Measurements from ENCODE around the gene NAP1L4.

Gene NAP1L4

GRCh38 chr11:3010004-3010403 is 17.9 kb upstream of the NAP1L4 start:
- no peak for FAIRE-seq

GRCh38 chr11:3009481-3009880 is 17.4 kb upstream of the NAP1L4 start:
- FAIRE-seq = no peak

- no peak for FAIRE-seq
These were observed 16.7 kb upstream of the NAP1L4 start for GRCh38 chr11:3008746-3009336.

- no peak for FAIRE-seq
These were observed 15.4 kb upstream of the NAP1L4 start for GRCh38 chr11:3007404-3008010.

GRCh38 chr11:3006505-3007260 is 14.6 kb upstream of the NAP1L4 start:
- FAIRE-seq = no peak

- FAIRE-seq = no peak
These were observed 12.4 kb upstream of the NAP1L4 start for GRCh38 chr11:3004481-3004880.

DNA sequence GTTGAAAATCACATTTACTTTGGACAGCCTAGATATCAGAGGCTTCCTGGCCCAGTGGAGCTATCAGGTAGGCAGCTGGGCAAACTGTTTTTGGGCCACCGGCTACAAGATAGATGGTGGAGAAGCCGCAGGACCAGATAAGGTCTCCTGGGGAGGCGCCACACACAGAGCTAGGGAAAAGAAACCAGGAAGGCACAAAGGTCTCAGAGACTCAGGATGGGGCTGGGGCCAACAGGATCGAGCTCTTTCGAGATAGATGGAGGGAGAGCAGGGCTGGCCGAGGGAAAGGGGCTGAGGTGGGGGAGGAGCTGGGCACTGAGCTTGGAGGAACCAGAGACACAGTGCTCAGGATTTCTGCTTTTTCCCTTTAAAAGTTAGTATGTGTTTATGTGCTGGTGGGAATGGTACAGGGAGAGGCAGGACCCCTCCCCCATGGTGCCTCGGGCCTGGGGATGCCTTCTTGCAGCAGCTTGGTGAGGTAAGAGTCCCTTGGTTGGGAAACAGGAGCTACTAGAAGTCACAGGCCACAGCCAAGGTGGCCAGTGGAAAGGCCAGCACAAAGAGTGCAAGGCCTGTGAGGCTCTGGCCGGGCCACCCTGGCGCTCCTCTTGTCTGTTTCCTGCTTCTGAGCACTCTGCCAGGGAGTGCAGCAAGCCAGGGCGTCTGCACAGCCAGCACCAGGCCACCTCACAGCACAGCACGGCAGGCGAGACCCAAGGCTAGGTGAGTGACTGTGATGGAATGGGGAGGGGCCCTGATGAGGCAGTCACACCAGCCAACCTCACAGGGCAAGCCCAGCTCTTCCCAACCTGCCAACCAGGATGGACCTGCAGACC is 11.5 kb upstream of the NAP1L4 start:
- FAIRE-seq = no peak

DNA sequence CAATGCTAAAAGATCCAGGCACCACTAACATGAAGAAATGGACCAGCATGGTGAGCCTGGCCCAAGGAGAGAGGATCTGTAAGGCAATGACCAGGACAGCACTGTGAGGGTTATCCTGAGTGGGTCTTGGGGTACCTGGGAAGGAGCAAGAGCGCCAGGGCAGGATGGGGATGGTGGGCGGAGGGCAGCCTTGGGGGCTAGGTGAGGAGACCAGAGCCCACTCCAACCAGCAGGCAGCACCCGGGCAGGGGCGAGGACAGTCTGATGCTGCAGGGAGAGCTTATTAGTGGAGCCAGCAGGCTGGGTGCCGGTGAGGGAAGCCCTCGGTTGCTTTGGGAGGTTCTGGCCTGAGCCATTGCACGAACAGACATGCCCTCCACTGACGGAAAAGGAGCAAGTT is 10.7 kb upstream of the NAP1L4 start:
- no peak for FAIRE-seq

GRCh38 chr11:3002351-3002861 is 10.3 kb upstream of the NAP1L4 start:
- no peak for FAIRE-seq

DNA sequence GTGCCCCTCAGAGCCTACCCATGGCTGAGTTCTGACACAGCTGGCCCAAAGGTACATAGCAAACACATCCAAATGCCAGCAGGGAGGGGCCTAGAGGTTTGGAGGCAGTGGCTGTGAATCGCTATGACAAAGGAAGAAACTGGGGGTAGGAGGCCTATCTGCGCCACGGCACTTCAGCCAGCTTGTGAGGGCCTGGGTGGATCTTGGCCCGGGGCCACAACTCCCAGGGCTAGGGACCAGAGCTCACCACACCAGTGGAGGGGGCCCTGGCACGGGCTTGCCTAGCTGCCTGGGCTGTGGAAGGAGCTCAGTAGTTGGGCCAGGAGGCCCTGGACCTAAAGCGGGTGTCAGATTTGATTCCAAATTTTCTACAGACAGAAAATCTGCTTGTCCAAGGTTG is 9.4 kb upstream of the NAP1L4 start:
- no peak for FAIRE-seq

GRCh38 chr11:3000032-3000961 is 8.2 kb upstream of the NAP1L4 start:
- no peak for FAIRE-seq

- FAIRE-seq = no peak
These were observed 7.4 kb upstream of the NAP1L4 start for GRCh38 chr11:2999464-2999998.

DNA sequence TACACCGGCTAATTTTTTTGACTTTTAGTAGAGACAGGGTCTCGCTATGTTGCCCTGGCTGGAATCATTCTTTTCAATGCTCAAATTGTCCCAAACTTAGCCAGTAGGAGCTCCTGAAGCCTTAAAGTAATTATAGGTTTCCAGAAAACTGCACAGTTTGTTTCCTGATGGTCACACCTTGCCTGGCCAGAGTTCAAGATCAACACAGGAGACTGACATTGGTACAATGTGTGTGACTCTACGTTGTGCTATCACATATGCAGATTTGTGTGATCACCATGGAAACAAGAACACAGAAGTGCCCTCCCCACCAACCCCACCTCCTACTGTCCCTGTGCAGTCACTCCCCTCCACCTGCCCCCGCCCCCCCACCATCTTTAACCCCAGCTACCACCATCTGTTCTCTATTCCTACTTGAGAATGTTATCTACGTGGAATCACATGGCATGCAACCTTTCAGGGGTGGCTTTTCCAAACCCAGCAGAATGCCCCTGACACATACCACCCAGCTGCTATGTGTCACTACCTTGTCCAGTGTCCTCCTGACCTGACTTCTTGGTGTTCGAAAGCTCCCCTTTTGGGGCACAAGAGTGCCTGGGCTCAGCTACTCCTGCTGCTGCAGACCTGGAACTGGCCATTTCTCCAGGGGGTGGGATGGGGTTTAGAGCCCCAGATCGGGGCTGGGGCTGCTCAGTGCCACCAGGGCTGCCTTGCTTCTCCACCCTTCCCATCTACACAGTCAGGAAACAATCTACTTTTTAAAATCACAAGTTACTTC is 6.1 kb upstream of the NAP1L4 start:
- FAIRE-seq = no peak

DNA sequence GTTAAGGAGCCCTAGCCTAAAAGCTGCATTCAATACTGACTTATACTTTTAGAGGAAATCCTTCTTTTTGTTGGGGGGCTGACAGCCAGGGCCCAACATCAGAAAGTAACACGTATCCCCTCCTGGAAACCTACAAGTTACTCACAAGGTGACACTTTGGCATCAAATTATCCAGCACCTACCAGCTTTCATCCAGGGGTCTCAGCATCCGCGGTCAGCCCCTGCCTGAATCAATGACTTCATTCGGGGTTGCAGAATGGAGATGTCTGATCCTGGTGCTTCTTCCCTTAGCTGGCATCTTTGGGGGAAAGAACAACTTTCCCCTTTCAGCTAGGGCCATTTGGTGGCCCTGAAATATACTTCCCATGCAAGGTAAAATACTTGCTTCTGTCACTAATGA is 5.3 kb upstream of the NAP1L4 start:
- no peak for FAIRE-seq

GRCh38 chr11:2996976-2997375 is 4.8 kb upstream of the NAP1L4 start:
- FAIRE-seq = no peak

DNA sequence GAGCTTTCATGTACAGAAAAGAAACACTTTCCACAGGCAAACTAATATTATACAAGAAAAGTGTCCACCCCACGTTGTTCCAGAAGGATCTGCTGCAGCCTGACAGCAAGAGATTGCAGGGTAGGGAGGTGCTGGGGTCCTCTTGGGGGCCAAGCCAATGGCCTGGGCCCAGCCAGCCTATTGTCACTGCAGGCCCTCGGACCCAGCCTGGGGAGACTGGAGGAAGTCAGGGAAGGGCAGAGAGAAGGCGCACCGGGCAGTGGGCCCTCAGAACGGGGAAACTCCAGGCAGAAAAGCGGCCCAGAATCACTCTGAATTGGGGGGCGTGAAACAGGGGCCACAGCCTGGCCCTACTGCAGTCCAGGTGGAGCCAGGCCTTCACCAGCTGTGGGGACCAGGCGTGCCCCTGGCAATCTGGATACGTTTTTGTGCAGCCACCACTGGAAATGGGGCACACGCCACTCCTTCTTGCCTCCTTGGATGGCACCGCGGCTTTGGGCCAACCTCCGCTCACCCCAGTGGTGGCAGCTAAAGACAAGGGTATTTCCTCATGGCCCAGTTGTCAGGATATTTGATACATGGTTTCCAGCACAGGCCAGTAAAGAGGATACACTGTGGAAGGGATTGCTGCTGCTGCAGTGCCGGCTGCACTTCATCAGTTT is 3.9 kb upstream of the NAP1L4 start:
- FAIRE-seq = no peak

- no peak for FAIRE-seq
These were observed 3.0 kb upstream of the NAP1L4 start for GRCh38 chr11:2995031-2995561.

DNA sequence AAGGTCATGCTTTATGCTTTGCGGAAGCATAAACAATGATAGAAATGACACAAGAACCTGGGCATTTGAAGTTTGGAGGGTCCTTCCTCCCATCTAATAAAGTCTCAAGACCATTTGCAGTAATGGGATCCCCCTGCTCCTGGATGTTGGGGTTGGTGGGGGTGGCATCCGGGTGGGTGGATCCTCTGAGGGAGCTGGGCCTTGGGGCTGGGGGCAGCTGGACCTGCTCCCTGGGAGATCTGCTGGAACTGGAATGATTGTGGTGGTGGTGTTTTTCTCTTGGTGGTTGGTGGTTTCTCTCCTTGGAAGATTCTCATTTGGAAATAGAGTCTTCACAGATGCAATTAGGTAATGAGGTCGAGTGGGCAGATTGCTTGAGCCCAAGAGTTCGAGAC is 2.2 kb upstream of the NAP1L4 start:
- no peak for FAIRE-seq

- FAIRE-seq = no peak
These were observed 832 bp upstream of the NAP1L4 start for GRCh38 chr11:2992997-2993325.

Measured in islet of Langerhans (tissue), 1 donor.